HepG2 (cell line): ENCODE data around the gene BPIFB2. TPM values are rescaled to one million over a fixed set of nuclear protein-coding genes. Genes with fewer than 3 reads are reported as not detected.

Experiments used
- BCL6 ChIP-seq: IDR thresholded peaks from 2 replicates; pipeline ENCODE4 v1.6.1; 2016; ENCODE audit warnings: missing genetic modification reagents, missing compliant biosample characterization
- CEBPG ChIP-seq: IDR thresholded peaks from 2 replicates; pipeline ENCODE4 v1.6.1; 2016
- CERS6 ChIP-seq: sonication (generic); formaldehyde crosslinking; IDR thresholded peaks from 2 replicates; pipeline ENCODE4 v1.5.0; 2020; ENCODE audit warnings: missing genetic modification reagents
- CHD2 ChIP-seq: IDR thresholded peaks from 2 replicates; pipeline ENCODE4 v1.6.1; 2011; ENCODE audit warnings: low read depth, low read length, improper control_type of control experiment
- JUNB ChIP-seq: sonication (generic); formaldehyde crosslinking; IDR thresholded peaks from 2 replicates; pipeline ENCODE4 v1.8.0; 2022; ENCODE audit warnings: missing genetic modification reagents, mild to moderate bottlenecking, borderline replicate concordance
- MED13 ChIP-seq: sonication (generic); formaldehyde crosslinking; IDR thresholded peaks from 2 replicates; pipeline ENCODE4 v1.5.0; 2020; ENCODE audit warnings: missing genetic modification reagents
- MIER2 ChIP-seq: IDR thresholded peaks from 2 replicates; pipeline ENCODE4 v1.6.1; 2016; ENCODE audit warnings: missing biosample characterization, missing genetic modification reagents
- MNT ChIP-seq: fragments of 450-650 bp; IDR thresholded peaks from 2 replicates; pipeline ENCODE4 v1.6.1; 2016
- POGZ ChIP-seq: sonication (generic); formaldehyde crosslinking; IDR thresholded peaks from 2 replicates; pipeline ENCODE4 v1.4.0; 2020; ENCODE audit warnings: mild to moderate bottlenecking, missing genetic modification reagents
- POLR2AphosphoS2 ChIP-seq: IDR thresholded peaks from 2 replicates; pipeline ENCODE4 v1.6.1; 2011; ENCODE audit warnings: low read depth, low read length, improper control_type of control experiment
- SMAD1 ChIP-seq: sonication (generic); formaldehyde crosslinking; IDR thresholded peaks from 2 replicates; pipeline ENCODE4 v1.4.0; 2020; ENCODE audit warnings: missing genetic modification reagents, low read depth, mild to moderate bottlenecking, borderline replicate concordance
- ZBTB8A ChIP-seq: sonication (generic); formaldehyde crosslinking; IDR thresholded peaks from 2 replicates; pipeline ENCODE4 v1.4.0; 2020; ENCODE audit warnings: mild to moderate bottlenecking, low read depth, missing genetic modification reagents, borderline replicate concordance
- ZC3H4 ChIP-seq: sonication (generic); formaldehyde crosslinking; IDR thresholded peaks from 2 replicates; pipeline ENCODE4 v1.4.0; 2020; ENCODE audit warnings: missing genetic modification reagents, borderline replicate concordance
- ZEB1 ChIP-seq: IDR thresholded peaks from 2 replicates; pipeline ENCODE4 v1.6.1; 2012; ENCODE audit warnings: mild to moderate bottlenecking, low read depth, inconsistent platforms; ENCODE audit not compliant: insufficient replicate concordance
- ZFP90 ChIP-seq: sonication (generic); formaldehyde crosslinking; IDR thresholded peaks from 2 replicates; pipeline ENCODE4 v1.8.0; 2022; ENCODE audit warnings: missing genetic modification reagents, mild to moderate bottlenecking, inconsistent platforms, borderline replicate concordance
- ZKSCAN1 ChIP-seq: fragments of 150-350 bp; IDR thresholded peaks from 2 replicates; pipeline ENCODE4 v1.6.1; 2014; ENCODE audit warnings: low read length
- ZMAT3 ChIP-seq: sonication (generic); formaldehyde crosslinking; conservative IDR thresholded peaks from 2 replicates; pipeline ENCODE4 v1.7.0; 2021; ENCODE audit warnings: missing genetic modification reagents
- ZNF124 ChIP-seq: sonication (generic); formaldehyde crosslinking; IDR thresholded peaks from 2 replicates; pipeline ENCODE4 v1.4.0; 2020; ENCODE audit warnings: missing genetic modification reagents
- ZNF678 ChIP-seq: sonication (generic); formaldehyde crosslinking; IDR thresholded peaks from 2 replicates; pipeline ENCODE4 v1.4.0; 2020; ENCODE audit warnings: mild to moderate bottlenecking, missing genetic modification reagents
- ZNF687 ChIP-seq: sonication (generic); formaldehyde crosslinking; IDR thresholded peaks from 2 replicates; pipeline ENCODE4 v1.5.1; 2020; ENCODE audit warnings: mild to moderate bottlenecking, missing genetic modification reagents, moderate library complexity
- ZNF704 ChIP-seq: sonication (generic); formaldehyde crosslinking; IDR thresholded peaks from 2 replicates; pipeline ENCODE4 v1.8.1; 2023; ENCODE audit warnings: mild to moderate bottlenecking, inconsistent platforms, moderate library complexity, missing genetic modification reagents, borderline replicate concordance
- ZNF773 ChIP-seq: sonication (generic); formaldehyde crosslinking; IDR thresholded peaks from 2 replicates; pipeline ENCODE4 v1.4.0; 2020; ENCODE audit warnings: missing genetic modification reagents, borderline replicate concordance
- polyA plus RNA-seq, 8 experiments: library from polyadenylated mRNA; depleted of rRNA in 3 of 8; stranded (reverse) in 7 of 8; unstranded in 1 of 8; fragments of >200 nt; fragmentation: Illumina TruSeq in 4 of 8; extraction: Trizol in 4 of 8; gene quantifications; 2 replicates each; pipeline versions ENCODE4 v1.2.1 to v1.2.3, GENCODE V29; 2011 to 2016; ENCODE audit warnings: low read depth in 4 of 8, missing spikeins in 1 of 8, mixed read lengths in 1 of 8; ENCODE audit not compliant: insufficient read depth in 1 of 8
- total RNA-seq, 5 experiments: library from RNA; depleted of rRNA; stranded (reverse); fragments of >200 nt; fragmentation: Illumina TruSeq; extraction: Trizol; gene quantifications; 2 replicates each; pipeline ENCODE4 v1.2.3, GENCODE V29; 2016; ENCODE audit warnings: low read depth in 1 of 5

BPIFB2 gene
- total and polyA plus RNA-seq, 2 of the 13 experiments (the other 11 are each of a cell fraction or from before 2014, with no cell fraction given): 54.5 to 902 TPM

- TF ChIP-seq BCL6 (CRISPR knock-in tag) (no peak), ZBTB8A (CRISPR knock-in tag) (no peak), ZFP90 (CRISPR knock-in tag) (no peak; the same call in 1 of the 2 replicates), ZNF687 (0 out of 2 replicates have a peak, but pooled peaks have one; percentile 1), ZC3H4 (CRISPR knock-in tag) (no peak; the same call in 1 of the 2 replicates), MED13 (no peak), POLR2AphosphoS2 (0 out of 2 replicates have a peak, but pooled peaks have one; percentile 43), MIER2 (CRISPR knock-in tag) (no peak), JUNB (CRISPR knock-in tag) (no peak), ZNF704 (CRISPR knock-in tag) (no peak), ZMAT3 (CRISPR knock-in tag) (0 out of 2 replicates have a peak, but pooled peaks have one; percentile 55), SMAD1 (CRISPR knock-in tag) (no peak), POGZ (no peak), ZKSCAN1 (no peak), ZNF678 (no peak), CEBPG (CRISPR knock-in tag) (no peak), CERS6 (CRISPR knock-in tag) (no peak), ZNF124 (CRISPR knock-in tag) (no peak), ZNF773 (CRISPR knock-in tag) (no peak), ZEB1 (peak; percentile 18), CHD2 (no peak), MNT (no peak)
Observed at GRCh38 chr20:33026779-33027759, 19.6 kb downstream of the BPIFB2 start (continued).
